Activated CD4-positive, alpha-beta memory T cell treated with anti-CD3 and anti-CD28 coated beads, Interleukin-2, amount 10 ng/mL, durations not matched to agents 7 days and 5 days (primary cell): ENCODE results near the gene PRKG1. TPM values are rescaled to one million over a fixed set of nuclear protein-coding genes. Genes with fewer than 3 reads are reported as not detected.

Source experiments
- CTCF ChIA-PET: fragments of 350-600 bp; sonication (Branson Sonifier 250); formaldehyde crosslinking; loops from one replicate; lab custom pipeline; 2021; ENCODE audit warnings: antibody characterized with exemption, inconsistent platforms; lab: Charles Lee
- POLR2A ChIA-PET: fragments of 350-600 bp; sonication (Branson Sonifier 250); formaldehyde crosslinking; loops from one replicate; lab custom pipeline; 2021; ENCODE audit warnings: antibody characterized with exemption; lab: Charles Lee
- DNase-seq: peaks from one replicate; pipeline ENCODE4 v3.0.0-alpha.2; 2020
- H3K27ac Mint-ChIP-seq: one replicate; pipeline ENCODE4 v1.8.0; 2021; ENCODE audit warnings: mild to moderate bottlenecking, mixed read lengths
- H3K27me3 Mint-ChIP-seq: one replicate; pipeline ENCODE4 v1.8.0; 2021; ENCODE audit warnings: mixed read lengths
- H3K36me3 Mint-ChIP-seq: one replicate; pipeline ENCODE4 v1.8.0; 2021; ENCODE audit warnings: low read depth, mixed read lengths
- H3K4me1 Mint-ChIP-seq: one replicate; pipeline ENCODE4 v1.8.0; 2021; ENCODE audit warnings: mixed read lengths
- H3K4me3 Mint-ChIP-seq: one replicate; pipeline ENCODE4 v1.8.0; 2021; ENCODE audit warnings: mild to moderate bottlenecking, mixed read lengths
- H3K9me3 Mint-ChIP-seq: one replicate; pipeline ENCODE4 v1.8.0; 2021; ENCODE audit warnings: mixed read lengths
- total RNA-seq, 2 experiments: library from RNA; stranded (reverse); gene quantifications; one replicate each; pipeline ENCODE4 v1.2.3, GENCODE V29; 2021

The PRKG1 gene
- total RNA-seq, 2 experiments from 2014 or later, result not detected

DNA sequence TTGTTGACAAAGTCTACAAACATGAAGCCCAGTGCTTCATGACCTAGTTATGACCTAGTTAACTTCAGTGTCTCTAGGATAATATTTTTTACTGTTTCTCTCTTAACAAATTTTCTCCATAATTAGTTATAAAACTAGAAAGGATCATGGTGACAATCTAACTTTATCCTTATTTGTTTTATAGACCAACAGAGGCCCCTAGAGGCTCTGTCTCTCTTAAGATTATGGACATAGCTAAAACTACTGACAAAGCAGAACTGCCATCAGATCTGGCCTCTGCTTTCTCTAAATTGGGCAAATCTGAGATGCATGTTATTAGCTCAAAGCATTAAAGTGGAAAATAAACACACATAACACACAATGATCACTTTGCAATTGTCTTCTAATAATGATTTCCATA, 449.2 kb downstream of the PRKG1 start:
- Mint-ChIP-seq H3K9me3 (no peaks in the 10 kb centered on the region), H3K36me3 (no peaks in the 10 kb centered on the region), H3K27me3 (no peaks in the 10 kb centered on the region), H3K27ac (no peak overlapping the region), H3K4me1 (no peaks in the 10 kb centered on the region), H3K4me3 (no peak overlapping the region)
- POLR2A ChIA-PET, result no interaction called here
- DNase-seq, result no peak
- CTCF ChIA-PET, result no interaction called here

DNA sequence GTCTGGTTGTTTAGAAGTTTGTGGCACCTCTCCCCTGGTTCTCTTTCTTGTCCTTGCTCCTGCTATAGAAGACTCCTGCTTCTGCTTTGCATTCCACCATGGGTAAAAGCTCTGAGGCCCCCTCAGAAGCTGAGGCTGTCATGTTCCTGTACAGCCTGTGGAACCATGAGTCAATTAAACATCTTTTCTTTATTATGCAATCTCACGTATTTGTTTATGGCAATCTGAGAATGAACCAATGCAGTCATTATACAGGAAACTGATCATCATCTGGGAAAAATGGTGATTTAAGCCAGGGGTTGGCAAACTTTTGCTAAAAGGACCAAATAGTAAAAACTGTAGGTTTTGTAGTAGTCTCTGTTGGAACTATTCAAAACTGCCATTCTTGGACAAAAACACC, 449.8 kb downstream of the PRKG1 start:
- H3K27me3 Mint-ChIP-seq, result no peaks in the 10 kb centered on the region
- H3K9me3 Mint-ChIP-seq, result no peaks in the 10 kb centered on the region
- no peaks in the 10 kb centered on the region for H3K4me1 Mint-ChIP-seq
- H3K27ac Mint-ChIP-seq, result no peak overlapping the region
- ChIA-PET POLR2A (no interaction called here), CTCF (no interaction called here)
- H3K36me3 Mint-ChIP-seq, result no peaks in the 10 kb centered on the region
- H3K4me3 Mint-ChIP-seq, result no peak overlapping the region
- no peak for DNase-seq

DNA sequence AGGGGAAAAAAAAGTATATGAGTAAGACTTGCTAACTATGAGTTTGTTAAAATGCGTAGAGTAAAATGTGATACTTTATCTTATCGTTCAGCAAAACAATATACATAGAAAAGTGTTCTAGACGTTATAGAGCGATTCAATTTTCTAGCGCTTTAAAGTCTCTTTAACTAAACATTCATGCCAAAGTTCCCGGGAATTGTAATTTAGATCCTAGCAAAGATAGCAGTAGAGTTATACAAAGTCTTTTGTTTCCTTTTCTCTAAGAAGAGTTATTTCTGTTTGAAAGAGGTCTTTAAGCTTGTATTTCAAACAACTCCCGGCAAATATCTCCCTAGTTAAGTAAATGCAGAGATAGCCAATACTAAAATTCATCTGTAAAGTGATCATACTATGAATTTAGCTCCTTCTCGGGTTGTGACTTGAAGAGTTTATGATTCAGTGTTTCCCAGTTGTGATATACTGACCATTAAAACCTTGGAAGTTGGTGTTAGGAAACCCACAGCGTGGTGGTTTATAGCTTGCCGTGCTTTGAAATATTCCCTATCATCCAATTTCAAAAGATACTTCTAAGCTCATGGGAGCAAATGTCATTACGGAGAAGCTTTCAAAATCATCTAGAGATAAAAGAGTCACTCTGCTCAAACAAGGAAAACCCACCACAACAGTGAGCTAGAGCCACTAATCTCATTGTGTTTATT, 453.4 kb downstream of the PRKG1 start:
- H3K27ac Mint-ChIP-seq, result no peak overlapping the region
- H3K36me3 Mint-ChIP-seq, result no peaks in the 10 kb centered on the region
- H3K4me3 Mint-ChIP-seq, result no peak overlapping the region
- ChIA-PET CTCF (no interaction called here), POLR2A (no interaction called here)
- no peaks in the 10 kb centered on the region for H3K9me3 Mint-ChIP-seq
- no peaks in the 10 kb centered on the region for H3K4me1 Mint-ChIP-seq
- H3K27me3 Mint-ChIP-seq, result no peaks in the 10 kb centered on the region
- DNase-seq, result no peak

DNA sequence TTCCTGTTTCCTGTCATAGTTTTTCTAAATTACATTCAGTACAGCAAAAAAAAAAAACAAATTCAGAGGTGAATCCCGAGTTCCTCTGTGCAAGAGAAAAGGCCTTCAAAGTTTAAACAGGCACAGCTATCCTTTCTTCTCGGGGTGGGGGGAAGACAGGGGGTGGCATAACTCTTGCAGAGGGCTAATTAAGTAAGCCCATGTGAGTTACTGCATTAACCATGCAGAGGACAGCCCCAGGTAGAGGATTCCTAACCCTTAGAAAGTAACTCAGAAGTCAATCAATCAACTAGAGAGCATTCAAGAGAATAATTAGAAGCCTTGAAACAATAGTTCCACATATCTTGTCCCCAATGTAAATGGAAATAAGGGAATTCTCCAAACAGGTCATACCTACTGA, 454.2 kb downstream of the PRKG1 start:
- Mint-ChIP-seq H3K27ac (no peak overlapping the region), H3K9me3 (no peaks in the 10 kb centered on the region), H3K4me1 (no peaks in the 10 kb centered on the region), H3K36me3 (no peaks in the 10 kb centered on the region), H3K4me3 (no peak overlapping the region), H3K27me3 (no peaks in the 10 kb centered on the region)
- CTCF ChIA-PET, result no interaction called here
- DNase-seq, result no peak
- POLR2A ChIA-PET, result no interaction called here

DNA sequence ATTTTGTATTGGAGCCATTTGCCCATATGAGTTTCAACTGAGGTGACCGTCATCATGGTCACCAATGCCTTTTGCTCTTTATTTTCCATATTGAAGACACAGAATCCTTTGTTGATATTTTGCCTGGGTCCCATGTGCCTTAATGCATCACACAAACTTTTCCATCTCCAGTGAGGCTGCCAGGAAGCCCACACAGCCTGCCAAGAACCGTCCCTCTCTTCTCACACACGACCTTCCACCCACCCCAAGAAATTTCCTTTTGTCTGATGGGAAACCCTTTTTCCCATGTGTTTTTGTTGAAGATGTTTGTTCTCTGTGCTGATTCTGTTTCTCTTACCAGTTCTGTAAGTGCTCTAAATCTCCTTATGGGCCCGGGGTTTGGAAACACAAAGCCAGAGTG, 456.3 kb downstream of the PRKG1 start:
- Mint-ChIP-seq H3K36me3 (no peaks in the 10 kb centered on the region), H3K27me3 (no peaks in the 10 kb centered on the region), H3K9me3 (no peaks in the 10 kb centered on the region), H3K27ac (no peak overlapping the region), H3K4me3 (no peak overlapping the region), H3K4me1 (no peaks in the 10 kb centered on the region)
- ChIA-PET CTCF (no interaction called here), POLR2A (no interaction called here)
- DNase-seq, result no peak

DNA sequence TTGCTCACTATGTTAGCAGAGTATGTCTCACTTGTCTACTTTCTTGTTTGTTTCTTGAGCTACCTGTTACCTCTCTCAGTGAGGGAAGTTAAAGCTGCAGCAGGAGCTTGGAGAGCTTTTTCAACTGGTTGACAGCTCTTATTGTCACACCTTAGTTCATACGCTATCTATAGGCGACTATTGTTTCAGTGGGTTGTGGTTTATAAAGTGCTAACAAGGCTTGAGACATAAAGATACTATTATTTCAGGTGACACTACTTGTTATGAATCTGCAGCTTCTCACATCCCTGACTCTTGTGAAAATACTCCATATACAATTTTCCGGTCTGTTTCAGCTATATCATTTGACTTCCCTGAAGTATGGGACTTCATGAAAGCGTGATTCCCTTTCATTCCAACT, 457.8 kb downstream of the PRKG1 start:
- H3K27ac Mint-ChIP-seq, result no peak overlapping the region
- ChIA-PET POLR2A (no interaction called here), CTCF (no interaction called here)
- H3K4me3 Mint-ChIP-seq, result no peak overlapping the region
- H3K9me3 Mint-ChIP-seq, result no peaks in the 10 kb centered on the region
- no peaks in the 10 kb centered on the region for H3K27me3 Mint-ChIP-seq
- H3K36me3 Mint-ChIP-seq, result no peaks in the 10 kb centered on the region
- no peaks in the 10 kb centered on the region for H3K4me1 Mint-ChIP-seq
- DNase-seq, result no peak

DNA sequence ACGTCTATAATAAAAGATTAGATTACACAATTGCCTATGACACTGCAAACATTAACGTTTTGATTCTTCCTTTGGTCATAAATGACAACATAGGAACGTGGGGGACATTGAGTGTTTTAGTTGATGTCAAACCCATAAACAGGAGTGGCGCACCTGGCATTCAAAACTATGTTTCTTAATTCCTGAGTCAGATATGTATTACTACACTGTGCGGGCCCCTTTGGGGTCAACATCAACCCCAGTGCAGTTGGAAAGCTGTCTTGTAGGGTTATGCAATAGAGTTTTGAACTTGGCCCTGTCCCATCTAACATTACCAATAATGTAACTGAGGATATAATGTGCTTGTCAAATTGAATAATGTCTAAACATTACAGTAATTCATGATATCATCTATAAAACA, 468.6 kb downstream of the PRKG1 start:
- Mint-ChIP-seq H3K9me3 (no peaks in the 10 kb centered on the region), H3K27me3 (no peaks in the 10 kb centered on the region), H3K4me1 (no peaks in the 10 kb centered on the region), H3K4me3 (no peak overlapping the region), H3K36me3 (no peaks in the 10 kb centered on the region), H3K27ac (no peak overlapping the region)
- ChIA-PET CTCF (no interaction called here), POLR2A (no interaction called here)
- no peak for DNase-seq

DNA sequence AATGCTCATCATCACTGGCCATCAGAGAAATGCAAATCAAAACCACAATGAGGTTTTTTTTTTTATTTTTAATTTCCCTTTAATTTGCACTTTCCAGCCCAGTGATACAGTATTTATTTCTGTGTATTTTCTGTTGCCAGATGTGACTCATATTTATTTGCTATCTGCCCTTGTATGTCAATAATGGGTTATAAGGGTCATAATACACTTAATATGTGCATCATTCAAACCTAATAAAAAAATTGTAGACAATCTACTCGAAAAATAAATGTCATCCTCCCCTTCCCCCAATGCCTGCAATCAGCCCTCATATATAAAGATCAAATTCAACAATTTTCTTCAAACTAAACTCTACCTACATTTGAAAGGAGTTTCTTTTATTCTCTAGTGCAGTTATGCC, 470.6 kb downstream of the PRKG1 start:
- ChIA-PET CTCF (no interaction called here), POLR2A (no interaction called here)
- H3K9me3 Mint-ChIP-seq, result no peaks in the 10 kb centered on the region
- H3K4me3 Mint-ChIP-seq, result no peak overlapping the region
- H3K27ac Mint-ChIP-seq, result no peak overlapping the region
- no peaks in the 10 kb centered on the region for H3K36me3 Mint-ChIP-seq
- no peaks in the 10 kb centered on the region for H3K27me3 Mint-ChIP-seq
- no peak for DNase-seq
- H3K4me1 Mint-ChIP-seq, result no peaks in the 10 kb centered on the region

DNA sequence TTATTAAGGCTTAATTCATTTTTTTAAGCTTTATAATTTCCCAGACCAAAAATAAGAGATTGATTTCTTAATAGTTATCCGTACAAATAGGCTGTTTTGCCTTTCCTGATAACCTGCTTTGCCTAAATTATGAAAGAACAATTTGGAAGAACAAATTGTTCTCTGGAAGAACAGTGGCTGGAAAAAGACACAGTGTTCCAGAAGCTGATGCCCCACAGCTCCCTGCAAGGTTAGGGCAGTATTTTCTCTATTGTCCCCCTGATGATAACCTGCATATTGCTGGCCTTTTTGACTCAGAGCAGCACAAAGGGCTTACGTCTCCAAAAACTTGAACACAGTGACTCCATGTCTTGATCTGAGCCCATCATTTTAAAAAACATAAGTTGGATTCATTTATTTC, 473.7 kb downstream of the PRKG1 start:
- Mint-ChIP-seq H3K9me3 (no peaks in the 10 kb centered on the region), H3K4me3 (no peak overlapping the region), H3K27ac (no peak overlapping the region), H3K27me3 (no peaks in the 10 kb centered on the region), H3K4me1 (no peaks in the 10 kb centered on the region), H3K36me3 (no peaks in the 10 kb centered on the region)
- DNase-seq, result no peak
- POLR2A ChIA-PET, result no interaction called here
- CTCF ChIA-PET, result no interaction called here

DNA sequence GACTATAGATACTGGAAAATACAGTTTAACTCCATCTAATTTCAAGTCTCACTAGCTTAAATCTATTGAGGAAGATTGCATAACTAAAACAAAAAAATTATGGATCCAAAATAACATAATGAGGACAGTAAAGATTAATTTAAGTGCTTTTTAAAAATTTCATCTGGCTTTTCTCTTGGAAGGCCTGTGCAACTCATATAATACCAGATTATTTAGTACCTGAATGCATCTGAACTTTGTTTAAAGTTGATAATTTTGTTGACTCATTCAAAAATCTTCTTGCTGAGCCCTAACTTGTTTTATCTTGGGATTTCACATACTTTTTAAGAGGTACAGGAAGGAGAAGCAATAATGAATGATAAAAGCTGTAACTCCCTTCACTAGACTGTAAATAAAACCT, 478.6 kb downstream of the PRKG1 start:
- no peaks in the 10 kb centered on the region for H3K36me3 Mint-ChIP-seq
- H3K27ac Mint-ChIP-seq, result no peak overlapping the region
- no peak overlapping the region for H3K4me3 Mint-ChIP-seq
- no peak for DNase-seq
- ChIA-PET CTCF (no interaction called here), POLR2A (no interaction called here)
- no peaks in the 10 kb centered on the region for H3K9me3 Mint-ChIP-seq
- no peaks in the 10 kb centered on the region for H3K4me1 Mint-ChIP-seq
- no peaks in the 10 kb centered on the region for H3K27me3 Mint-ChIP-seq

DNA sequence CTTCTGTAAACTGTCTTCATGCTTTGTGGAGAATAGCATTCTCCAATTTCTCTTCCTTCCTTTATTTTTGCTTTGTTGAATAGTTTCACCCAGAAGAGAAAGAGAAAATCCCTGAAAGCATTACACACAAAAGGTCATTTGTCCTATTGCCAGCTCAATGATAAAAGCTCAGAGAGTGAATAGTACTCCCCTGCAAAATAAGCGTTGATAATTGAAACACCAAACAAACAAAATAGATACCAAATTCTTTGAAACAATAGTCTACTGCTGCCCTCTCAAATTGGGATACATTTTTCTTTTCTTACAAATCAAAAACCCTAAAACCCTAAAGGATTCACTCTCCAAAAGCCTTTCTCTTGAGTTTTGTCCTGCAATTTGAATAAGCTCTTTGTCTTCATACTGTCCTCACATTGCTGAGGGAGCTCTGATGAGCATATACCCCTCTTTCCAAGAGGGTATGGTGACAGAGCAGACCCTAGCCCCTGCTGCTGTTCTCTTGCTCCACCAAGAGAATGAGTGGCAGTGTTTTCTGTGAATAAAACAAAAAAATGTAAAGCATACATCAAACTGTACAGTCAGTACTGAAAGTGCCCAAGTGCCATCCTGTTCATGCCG, 490.7 kb downstream of the PRKG1 start:
- DNase-seq, result no peak
- CTCF ChIA-PET, result interaction anchor here (0.5 kb wide), 1 partner anchor 35 kb away, joined by 4 read pairs; no protein-coding TSS in a partner anchor
- no peaks in the 10 kb centered on the region for H3K36me3 Mint-ChIP-seq
- H3K9me3 Mint-ChIP-seq, result no peaks in the 10 kb centered on the region
- H3K27ac Mint-ChIP-seq, result no peak overlapping the region
- no peak overlapping the region for H3K4me3 Mint-ChIP-seq
- H3K4me1 Mint-ChIP-seq, result no peaks in the 10 kb centered on the region
- H3K27me3 Mint-ChIP-seq, result no peaks in the 10 kb centered on the region
- POLR2A ChIA-PET, result no interaction called here

DNA sequence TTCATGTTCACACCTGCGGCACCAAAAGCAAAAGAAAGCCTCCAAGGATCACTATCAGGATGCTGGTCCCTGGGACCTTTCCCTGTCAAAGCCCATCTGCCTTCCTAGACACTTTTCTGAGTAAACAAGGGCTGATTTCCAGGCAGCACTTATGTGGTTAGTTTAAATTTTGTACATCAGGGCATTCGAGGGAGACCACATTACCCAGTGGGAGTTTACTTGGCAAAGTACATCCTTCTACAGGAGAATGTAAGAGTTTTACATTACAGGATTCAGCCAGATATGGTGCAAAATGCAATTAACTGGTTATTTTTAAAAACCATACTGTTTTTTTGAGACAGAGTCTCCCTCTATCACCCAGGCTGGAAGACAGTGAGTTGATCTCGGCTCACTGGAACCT, 493.0 kb downstream of the PRKG1 start:
- POLR2A ChIA-PET, result interaction anchor here (0.6 kb wide), 1 partner anchor 86 kb away, joined by 5 read pairs; no protein-coding TSS in a partner anchor
- Mint-ChIP-seq H3K4me1 (no peaks in the 10 kb centered on the region), H3K4me3 (no peak overlapping the region), H3K27me3 (no peaks in the 10 kb centered on the region), H3K9me3 (no peaks in the 10 kb centered on the region), H3K36me3 (no peaks in the 10 kb centered on the region), H3K27ac (no peak overlapping the region)
- CTCF ChIA-PET, result no interaction called here
- no peak for DNase-seq

DNA sequence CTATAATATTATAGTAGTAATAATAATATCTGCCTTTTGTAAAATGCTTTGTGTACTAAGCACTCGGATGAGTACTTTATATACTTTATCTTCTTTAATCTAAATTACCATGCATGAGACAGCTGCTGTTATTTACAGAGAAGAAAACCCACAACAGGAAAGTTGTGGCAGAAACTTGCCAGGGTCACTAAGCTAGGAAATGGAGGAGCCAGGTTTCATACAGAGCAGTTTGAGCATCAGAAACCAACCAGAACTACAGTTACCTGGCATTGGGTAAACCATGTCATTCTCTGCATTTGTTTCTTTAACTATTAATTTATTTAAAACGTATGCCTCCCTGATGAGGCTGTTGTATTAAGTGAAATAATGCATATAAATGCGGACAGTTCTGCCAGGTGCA, 495.2 kb downstream of the PRKG1 start:
- Mint-ChIP-seq H3K4me3 (no peak overlapping the region), H3K36me3 (no peaks in the 10 kb centered on the region), H3K27me3 (no peaks in the 10 kb centered on the region), H3K4me1 (no peaks in the 10 kb centered on the region), H3K27ac (no peak overlapping the region), H3K9me3 (no peaks in the 10 kb centered on the region)
- DNase-seq, result no peak
- CTCF ChIA-PET, result interaction anchor here (0.5 kb wide), 1 partner anchor 32 kb away, joined by 4 read pairs; no protein-coding TSS in a partner anchor
- POLR2A ChIA-PET, result no interaction called here
